ENCODE data around the gene MAGI2.

MAGI2 gene

GRCh38 chr7:78149787-78150186, 1303.7 kb downstream of the MAGI2 start:
- Histone ChIP-seq H4K8ac (ENCODE audit: low read depth, low read length) (no peak overlapping the region), H3K23ac (ENCODE audit: low read depth, low read length, poor library complexity) (no peak overlapping the region), H3K4me1 (ENCODE audit: control insufficient read depth in 2 of 2, insufficient read depth in 1 of 2, low read depth in 1 of 2, low read length in 2 of 2) (no peaks in the 10 kb centered on the region), H3K27me3 (ENCODE audit: control insufficient read depth in 3 of 3, insufficient read depth in 3 of 3, low read depth in 1 of 3, low read length in 3 of 3) (no peaks in the 10 kb centered on the region), H3K36me3 (replicated peaks in 1 of 2; ENCODE audit: control insufficient read depth in 2 of 2, insufficient read depth in 2 of 2, low read length in 2 of 2) (no peaks in the 10 kb centered on the region), H3K27ac (replicated peaks; ENCODE audit: low read length) (no peak overlapping the region), H2AFZ (ENCODE audit: low read length) (no peak overlapping the region), H3K14ac (ENCODE audit: low read length) (no peak overlapping the region), H3K4ac (ENCODE audit: low read length) (no peak overlapping the region), H3K18ac (ENCODE audit: low read length) (no peak overlapping the region), H3K4me2 (ENCODE audit: insufficient read depth, low read length, poor library complexity, severe bottlenecking) (no peak overlapping the region), H2BK15ac (ENCODE audit: low read length) (no peak overlapping the region), H3K9me3 (replicated peaks in 1 of 2; ENCODE audit: control insufficient read depth in 2 of 2, insufficient read depth in 1 of 2, low read depth in 1 of 2, low read length in 2 of 2) (no peaks in the 10 kb centered on the region), H2BK5ac (ENCODE audit: low read length) (no peak overlapping the region), H2AK5ac (ENCODE audit: low read depth, low read length) (no peak overlapping the region), H3K79me1 (ENCODE audit: low read depth, low read length) (no peaks in the 10 kb centered on the region), H2BK12ac (ENCODE audit: low read length) (no peak overlapping the region), H3K9ac (ENCODE audit: low read depth, low read length, poor library complexity) (no peak overlapping the region), H2BK120ac (ENCODE audit: low read depth, low read length) (no peak overlapping the region), H3K4me3 (ENCODE audit: low read length in 2 of 2) (no peak overlapping the region), H4K91ac (ENCODE audit: low read depth, low read length, poor library complexity) (no peak overlapping the region)
- no peak for DNase-seq (ENCODE audit: low spot score)
- no CpG with 5 or more reads among the region's 1 CpG for WGBS, 2 donors (ENCODE audit: extremely low coverage in 2 of 2, insufficient read length in 2 of 2, insufficient replicate concordance in 1 of 2)

DNA sequence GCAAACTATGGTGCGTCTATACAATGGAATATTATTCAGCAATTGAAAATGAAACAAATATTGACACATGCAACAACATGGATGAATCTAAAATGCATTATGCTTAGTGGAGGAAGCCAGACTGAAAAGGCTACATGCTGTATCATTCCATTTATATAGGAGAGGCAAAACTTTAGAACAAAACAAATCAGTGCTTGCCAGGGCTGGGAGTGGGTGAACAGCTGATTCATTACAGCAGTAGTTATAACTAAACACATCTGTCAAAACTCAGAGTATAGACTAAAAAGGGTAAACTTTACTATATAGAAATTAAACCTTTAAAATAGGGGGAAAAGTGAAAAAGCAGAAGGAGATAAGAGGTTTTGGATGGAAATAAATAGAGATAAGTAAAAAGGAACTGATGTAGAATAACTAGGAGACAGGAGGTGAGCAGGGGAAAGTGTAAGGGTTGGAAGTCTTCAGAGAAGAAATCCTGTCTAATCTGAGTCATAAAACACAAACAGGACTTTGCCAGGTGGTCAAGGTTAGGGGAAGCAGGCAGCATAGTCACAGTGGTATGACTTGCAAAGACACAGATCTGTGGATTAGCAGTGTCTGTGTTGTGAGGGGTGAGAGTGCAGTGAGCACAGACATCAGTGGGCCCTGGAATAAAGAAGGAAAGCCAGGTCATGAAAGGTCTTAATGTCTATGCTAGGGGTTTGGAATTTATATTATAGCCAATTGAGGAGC, 1305.1 kb downstream of the MAGI2 start:
- no peaks in the 10 kb centered on the region for H3K79me1 ChIP-seq (ENCODE audit: low read depth, low read length)
- no peak overlapping the region for H3K14ac ChIP-seq (ENCODE audit: low read length)
- no peak overlapping the region for H2BK5ac ChIP-seq (ENCODE audit: low read length)
- no peak overlapping the region for H4K91ac ChIP-seq (ENCODE audit: low read depth, low read length, poor library complexity)
- no peak overlapping the region for H2BK15ac ChIP-seq (ENCODE audit: low read length)
- H2BK12ac ChIP-seq (ENCODE audit: low read length): no peak overlapping the region
- no peak overlapping the region for H4K8ac ChIP-seq (ENCODE audit: low read depth, low read length)
- H3K4me3 ChIP-seq (ENCODE audit: low read length in 2 of 2): no peak overlapping the region
- no peaks in the 10 kb centered on the region for H3K4me1 ChIP-seq (ENCODE audit: control insufficient read depth in 2 of 2, insufficient read depth in 1 of 2, low read depth in 1 of 2, low read length in 2 of 2)
- H3K27me3 ChIP-seq (ENCODE audit: control insufficient read depth in 3 of 3, insufficient read depth in 3 of 3, low read depth in 1 of 3, low read length in 3 of 3): no peaks in the 10 kb centered on the region
- no peak overlapping the region for H3K18ac ChIP-seq (ENCODE audit: low read length)
- DNase-seq (ENCODE audit: low spot score): no peak
- H3K4ac ChIP-seq (ENCODE audit: low read length): no peak overlapping the region
- no peaks in the 10 kb centered on the region for H3K36me3 ChIP-seq (replicated peaks in 1 of 2; ENCODE audit: control insufficient read depth in 2 of 2, insufficient read depth in 2 of 2, low read length in 2 of 2)
- no peak overlapping the region for H3K23ac ChIP-seq (ENCODE audit: low read depth, low read length, poor library complexity)
- no peak overlapping the region for H2AK5ac ChIP-seq (ENCODE audit: low read depth, low read length)
- WGBS, 2 donors (ENCODE audit: extremely low coverage in 2 of 2, insufficient read length in 2 of 2, insufficient replicate concordance in 1 of 2): no CpG with 5 or more reads among the region's 1 CpG
- no peak overlapping the region for H3K27ac ChIP-seq (replicated peaks; ENCODE audit: low read length)
- no peak overlapping the region for H3K4me2 ChIP-seq (ENCODE audit: insufficient read depth, low read length, poor library complexity, severe bottlenecking)
- no peak overlapping the region for H2BK120ac ChIP-seq (ENCODE audit: low read depth, low read length)
- H2AFZ ChIP-seq (ENCODE audit: low read length): no peak overlapping the region
- no peak overlapping the region for H3K9ac ChIP-seq (ENCODE audit: low read depth, low read length, poor library complexity)
- H3K9me3 ChIP-seq (replicated peaks in 1 of 2; ENCODE audit: control insufficient read depth in 2 of 2, insufficient read depth in 1 of 2, low read depth in 1 of 2, low read length in 2 of 2): peaks cover 0 to 3% of the 10 kb centered on the region in 2 donors

DNA sequence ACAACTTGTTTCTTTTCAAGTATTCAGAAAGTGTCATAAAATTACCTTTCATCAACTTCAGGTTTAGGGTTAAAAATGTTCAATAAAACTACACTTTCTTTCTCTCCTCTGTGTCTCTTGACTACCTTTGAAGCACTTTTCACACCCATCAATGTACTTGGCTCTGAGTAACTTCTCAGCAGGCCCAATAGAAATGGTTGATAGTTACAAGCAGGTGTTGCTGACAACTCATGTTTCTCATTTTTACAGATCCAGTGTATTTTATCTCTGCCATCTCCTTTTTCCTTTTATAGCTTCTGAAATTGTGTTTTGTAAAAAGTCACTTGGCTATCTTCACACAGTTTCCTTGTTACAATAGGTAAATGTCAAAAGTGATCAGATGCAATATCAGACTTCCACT, 1306.9 kb downstream of the MAGI2 start:
- H3K4me2 ChIP-seq (ENCODE audit: insufficient read depth, low read length, poor library complexity, severe bottlenecking): no peak overlapping the region
- no peak overlapping the region for H3K4ac ChIP-seq (ENCODE audit: low read length)
- H3K27ac ChIP-seq (replicated peaks; ENCODE audit: low read length): no peak overlapping the region
- H3K9me3 ChIP-seq (replicated peaks in 1 of 2; ENCODE audit: control insufficient read depth in 2 of 2, insufficient read depth in 1 of 2, low read depth in 1 of 2, low read length in 2 of 2): peaks cover 0 to 3% of the 10 kb centered on the region in 2 donors
- DNase-seq (ENCODE audit: low spot score): no peak
- no peak overlapping the region for H2BK12ac ChIP-seq (ENCODE audit: low read length)
- H4K8ac ChIP-seq (ENCODE audit: low read depth, low read length): no peak overlapping the region
- H2AK5ac ChIP-seq (ENCODE audit: low read depth, low read length): no peak overlapping the region
- no peak overlapping the region for H2BK5ac ChIP-seq (ENCODE audit: low read length)
- H3K79me1 ChIP-seq (ENCODE audit: low read depth, low read length): no peaks in the 10 kb centered on the region
- H2BK15ac ChIP-seq (ENCODE audit: low read length): no peak overlapping the region
- H3K18ac ChIP-seq (ENCODE audit: low read length): no peak overlapping the region
- H3K36me3 ChIP-seq (replicated peaks in 1 of 2; ENCODE audit: control insufficient read depth in 2 of 2, insufficient read depth in 2 of 2, low read length in 2 of 2): no peaks in the 10 kb centered on the region
- no peak overlapping the region for H3K23ac ChIP-seq (ENCODE audit: low read depth, low read length, poor library complexity)
- H4K91ac ChIP-seq (ENCODE audit: low read depth, low read length, poor library complexity): no peak overlapping the region
- no peak overlapping the region for H3K14ac ChIP-seq (ENCODE audit: low read length)
- H3K4me1 ChIP-seq (ENCODE audit: control insufficient read depth in 2 of 2, insufficient read depth in 1 of 2, low read depth in 1 of 2, low read length in 2 of 2): no peaks in the 10 kb centered on the region
- no peaks in the 10 kb centered on the region for H3K27me3 ChIP-seq (ENCODE audit: control insufficient read depth in 3 of 3, insufficient read depth in 3 of 3, low read depth in 1 of 3, low read length in 3 of 3)
- no peak overlapping the region for H2AFZ ChIP-seq (ENCODE audit: low read length)
- H3K4me3 ChIP-seq (ENCODE audit: low read length in 2 of 2): no peak overlapping the region
- H3K9ac ChIP-seq (ENCODE audit: low read depth, low read length, poor library complexity): no peak overlapping the region
- H2BK120ac ChIP-seq (ENCODE audit: low read depth, low read length): no peak overlapping the region

DNA sequence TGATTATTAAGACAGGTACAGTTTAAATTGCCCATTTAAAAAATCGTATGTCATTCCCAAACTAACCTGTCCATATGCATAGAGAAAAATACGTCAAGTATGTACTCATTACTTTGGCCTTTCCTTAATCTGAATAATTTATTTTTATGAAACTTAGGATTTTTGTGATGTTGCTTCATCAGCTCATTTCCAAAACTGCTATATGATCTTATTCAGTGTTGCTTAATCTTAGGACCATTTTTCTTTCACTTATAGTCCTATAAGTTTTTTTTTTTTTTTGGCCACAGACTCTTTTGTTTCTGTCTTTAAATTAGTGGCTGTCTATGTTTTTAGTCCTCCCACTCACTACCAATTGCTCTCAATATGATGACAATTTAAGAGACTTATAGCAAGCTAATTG, 1309.8 kb downstream of the MAGI2 start:
- no peak for DNase-seq (ENCODE audit: low spot score)
- no CpG with 5 or more reads among the region's 2 CpGs for WGBS, 2 donors (ENCODE audit: extremely low coverage in 2 of 2, insufficient read length in 2 of 2, insufficient replicate concordance in 1 of 2)
- no peak overlapping the region for H3K4ac ChIP-seq (ENCODE audit: low read length)
- no peak overlapping the region for H2BK5ac ChIP-seq (ENCODE audit: low read length)
- H3K23ac ChIP-seq (ENCODE audit: low read depth, low read length, poor library complexity): no peak overlapping the region
- no peak overlapping the region for H2BK12ac ChIP-seq (ENCODE audit: low read length)
- no peak overlapping the region for H4K91ac ChIP-seq (ENCODE audit: low read depth, low read length, poor library complexity)
- H2BK15ac ChIP-seq (ENCODE audit: low read length): no peak overlapping the region
- H3K4me3 ChIP-seq (ENCODE audit: low read length in 2 of 2): no peak overlapping the region
- H3K4me2 ChIP-seq (ENCODE audit: insufficient read depth, low read length, poor library complexity, severe bottlenecking): no peak overlapping the region
- H2BK120ac ChIP-seq (ENCODE audit: low read depth, low read length): no peak overlapping the region
- H3K4me1 ChIP-seq (ENCODE audit: control insufficient read depth in 2 of 2, insufficient read depth in 1 of 2, low read depth in 1 of 2, low read length in 2 of 2): peaks cover 0 to 11% of the 10 kb centered on the region in 2 donors
- no peak overlapping the region for H3K14ac ChIP-seq (ENCODE audit: low read length)
- H4K8ac ChIP-seq (ENCODE audit: low read depth, low read length): no peak overlapping the region
- H2AFZ ChIP-seq (ENCODE audit: low read length): no peak overlapping the region
- H3K79me1 ChIP-seq (ENCODE audit: low read depth, low read length): no peaks in the 10 kb centered on the region
- no peaks in the 10 kb centered on the region for H3K36me3 ChIP-seq (replicated peaks in 1 of 2; ENCODE audit: control insufficient read depth in 2 of 2, insufficient read depth in 2 of 2, low read length in 2 of 2)
- no peak overlapping the region for H3K27ac ChIP-seq (replicated peaks; ENCODE audit: low read length)
- no peak overlapping the region for H2AK5ac ChIP-seq (ENCODE audit: low read depth, low read length)
- H3K18ac ChIP-seq (ENCODE audit: low read length): no peak overlapping the region
- peaks cover 0 to 3% of the 10 kb centered on the region in 2 donors for H3K9me3 ChIP-seq (replicated peaks in 1 of 2; ENCODE audit: control insufficient read depth in 2 of 2, insufficient read depth in 1 of 2, low read depth in 1 of 2, low read length in 2 of 2)
- H3K27me3 ChIP-seq (ENCODE audit: control insufficient read depth in 3 of 3, insufficient read depth in 3 of 3, low read depth in 1 of 3, low read length in 3 of 3): no peaks in the 10 kb centered on the region
- H3K9ac ChIP-seq (ENCODE audit: low read depth, low read length, poor library complexity): no peak overlapping the region

Data from neuronal stem cell (in vitro differentiated cells).